ENCODE measurements around the gene KCND2.
"Not testable (repeated sequence)": the region's sequence is repeated elsewhere in the genome, so short reads cannot be mapped to it uniquely, and the experiment has no call there.

Gene KCND2

GRCh38 chr7:120735791-120736190 lies 462.8 kb downstream of the KCND2 start:
- Histone ChIP-seq H3K9me3 (ENCODE audit: control insufficient read depth, insufficient read depth, low read length) (no peaks in the 10 kb centered on the region), H3K36me3 (ENCODE audit: insufficient read depth, low read length) (no peaks in the 10 kb centered on the region), H3K4me1 (ENCODE audit: insufficient read depth, low read length) (peaks cover 5% of the 10 kb centered on the region; the same call in 1 of the 2 replicates), H3K9ac (ENCODE audit: low read depth, low read length) (no peak overlapping the region)

DNA sequence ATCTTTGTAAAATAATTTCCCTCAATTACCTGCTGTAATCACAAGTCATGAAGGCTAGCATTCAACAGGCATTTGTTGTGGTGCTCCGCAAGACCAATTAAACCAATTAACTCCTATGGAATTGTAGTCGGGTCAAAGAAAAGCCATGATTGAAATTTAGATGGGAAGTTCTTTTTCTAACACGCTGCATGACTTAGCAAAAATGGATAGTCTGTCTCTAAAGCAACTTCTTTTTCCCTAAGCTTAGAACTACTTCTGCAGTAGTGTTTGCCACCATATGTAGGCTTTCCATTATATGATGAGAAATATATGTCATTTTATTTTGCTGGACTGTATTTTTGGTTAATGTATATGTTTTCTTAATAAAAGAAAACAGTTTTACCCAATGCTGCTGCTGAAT lies 465.8 kb downstream of the KCND2 start:
- peaks cover 24% of the 10 kb centered on the region; the same call in 1 of the 2 replicates for H3K4me1 ChIP-seq (ENCODE audit: insufficient read depth, low read length)
- no peak overlapping the region for H3K9ac ChIP-seq (ENCODE audit: low read depth, low read length)
- no peaks in the 10 kb centered on the region; the same call in 1 of the 2 replicates for H3K36me3 ChIP-seq (ENCODE audit: insufficient read depth, low read length)
- no peaks in the 10 kb centered on the region for H3K9me3 ChIP-seq (ENCODE audit: control insufficient read depth, insufficient read depth, low read length)

- Histone ChIP-seq H3K9me3 (ENCODE audit: control insufficient read depth, insufficient read depth, low read length) (no peaks in the 10 kb centered on the region), H3K9ac (ENCODE audit: low read depth, low read length) (no peak overlapping the region), H3K4me1 (ENCODE audit: insufficient read depth, low read length) (peaks cover 24% of the 10 kb centered on the region; the same call in 1 of the 2 replicates), H3K36me3 (ENCODE audit: insufficient read depth, low read length) (no peaks in the 10 kb centered on the region; the same call in 1 of the 2 replicates)
Observed at GRCh38 chr7:120740348-120740747, 467.4 kb downstream of the KCND2 start.

GRCh38 chr7:120741371-120742042 lies 468.5 kb downstream of the KCND2 start:
- H3K4me1 ChIP-seq (ENCODE audit: insufficient read depth, low read length) = peaks cover 24% of the 10 kb centered on the region; the same call in 1 of the 2 replicates
- H3K9me3 ChIP-seq (ENCODE audit: control insufficient read depth, insufficient read depth, low read length) = no peaks in the 10 kb centered on the region
- no peaks in the 10 kb centered on the region; the same call in 1 of the 2 replicates for H3K36me3 ChIP-seq (ENCODE audit: insufficient read depth, low read length)
- no peak overlapping the region for H3K9ac ChIP-seq (ENCODE audit: low read depth, low read length)

- peaks cover 24% of the 10 kb centered on the region; the same call in 1 of the 2 replicates for H3K4me1 ChIP-seq (ENCODE audit: insufficient read depth, low read length)
- no peaks in the 10 kb centered on the region; the same call in 1 of the 2 replicates for H3K36me3 ChIP-seq (ENCODE audit: insufficient read depth, low read length)
- H3K9me3 ChIP-seq (ENCODE audit: control insufficient read depth, insufficient read depth, low read length) = no peaks in the 10 kb centered on the region
- H3K9ac ChIP-seq (ENCODE audit: low read depth, low read length) = no peak overlapping the region
Observed at GRCh38 chr7:120742372-120742771, 469.4 kb downstream of the KCND2 start.

DNA sequence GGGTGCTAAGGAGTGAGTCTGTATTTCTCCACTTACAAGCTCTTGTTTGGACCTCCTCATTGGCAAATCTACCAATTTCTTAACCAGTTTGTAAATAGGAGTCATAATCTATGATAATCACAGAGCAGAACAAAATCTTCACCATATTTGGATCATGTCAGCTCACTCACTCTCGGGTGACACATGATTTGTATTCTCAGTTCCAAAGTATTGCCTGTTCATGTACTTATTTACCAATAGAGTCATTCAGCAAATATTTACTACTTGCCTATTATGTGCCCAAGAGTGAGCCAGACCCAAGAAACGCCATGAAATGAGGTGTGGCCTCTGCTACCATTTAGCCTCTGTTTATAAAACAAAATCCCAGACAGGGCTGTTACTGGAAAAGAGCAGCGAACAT lies 470.2 kb downstream of the KCND2 start:
- no peaks in the 10 kb centered on the region for H3K9me3 ChIP-seq (ENCODE audit: control insufficient read depth, insufficient read depth, low read length)
- no peak overlapping the region for H3K9ac ChIP-seq (ENCODE audit: low read depth, low read length)
- no peaks in the 10 kb centered on the region; the same call in 1 of the 2 replicates for H3K36me3 ChIP-seq (ENCODE audit: insufficient read depth, low read length)
- peaks cover 24% of the 10 kb centered on the region; the same call in 1 of the 2 replicates for H3K4me1 ChIP-seq (ENCODE audit: insufficient read depth, low read length)

DNA sequence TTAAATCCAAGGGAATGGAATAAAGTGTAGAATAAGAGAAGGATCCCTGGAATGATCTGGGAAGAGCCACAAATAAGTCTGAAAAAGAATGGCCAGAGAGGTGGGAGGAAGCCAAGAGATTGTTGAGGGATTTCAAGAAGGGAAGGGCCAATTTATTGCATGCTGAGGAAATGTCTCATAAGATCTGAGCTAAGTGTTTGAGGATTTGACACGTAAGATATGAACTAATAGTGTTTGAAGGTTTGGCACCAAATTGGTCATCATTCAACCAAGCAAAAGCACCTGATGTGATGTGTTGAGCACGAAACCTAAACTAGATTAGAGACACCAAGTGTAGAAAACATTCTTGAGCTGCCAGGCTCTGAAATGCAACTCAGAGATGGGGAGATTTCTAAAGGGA lies 487.1 kb downstream of the KCND2 start:
- Histone ChIP-seq H3K36me3 (ENCODE audit: insufficient read depth, low read length) (no peaks in the 10 kb centered on the region), H3K4me1 (ENCODE audit: insufficient read depth, low read length) (no peaks in the 10 kb centered on the region), H3K9me3 (ENCODE audit: control insufficient read depth, insufficient read depth, low read length) (no peaks in the 10 kb centered on the region), H3K9ac (ENCODE audit: low read depth, low read length) (no peak overlapping the region)

- Histone ChIP-seq H3K9me3 (ENCODE audit: control insufficient read depth, insufficient read depth, low read length) (no peaks in the 10 kb centered on the region), H3K4me1 (ENCODE audit: insufficient read depth, low read length) (no peaks in the 10 kb centered on the region), H3K36me3 (ENCODE audit: insufficient read depth, low read length) (no peaks in the 10 kb centered on the region), H3K9ac (ENCODE audit: low read depth, low read length) (no peak overlapping the region)
Observed at GRCh38 chr7:120760851-120761250, 487.9 kb downstream of the KCND2 start.

DNA sequence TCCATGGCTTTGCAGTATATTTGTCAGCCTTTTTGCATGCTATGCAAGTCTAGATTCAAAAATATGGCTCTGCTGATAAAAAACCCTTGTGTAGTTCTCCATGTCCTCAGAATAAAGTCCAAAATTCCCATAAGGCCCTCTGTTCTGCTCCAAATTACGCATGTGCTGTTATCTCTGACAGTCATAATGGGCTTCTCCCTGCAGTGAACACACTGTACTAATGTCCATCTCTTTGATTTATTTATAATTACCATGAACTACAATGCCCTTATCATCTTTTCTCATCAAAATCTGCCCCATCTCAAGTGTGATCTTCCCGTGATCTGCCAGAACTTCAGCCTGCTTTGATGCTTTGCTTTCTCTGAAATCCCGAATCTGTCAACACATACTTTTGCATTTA lies 497.2 kb downstream of the KCND2 start:
- H3K9ac ChIP-seq (ENCODE audit: low read depth, low read length) = no peak overlapping the region

GRCh38 chr7:120774481-120774880 lies 501.5 kb downstream of the KCND2 start:
- H3K4me1 ChIP-seq (ENCODE audit: insufficient read depth, low read length) = peaks cover 10% of the 10 kb centered on the region; the same call in 1 of the 2 replicates
- no peaks in the 10 kb centered on the region for H3K9me3 ChIP-seq (ENCODE audit: control insufficient read depth, insufficient read depth, low read length)
- no peaks in the 10 kb centered on the region for H3K36me3 ChIP-seq (ENCODE audit: insufficient read depth, low read length)
- H3K9ac ChIP-seq (ENCODE audit: low read depth, low read length) = no peak overlapping the region

More for the DNA sequence above, 497.2 kb downstream of the KCND2 start:
- Histone ChIP-seq H3K36me3 (ENCODE audit: insufficient read depth, low read length) (no peaks in the 10 kb centered on the region), H3K9me3 (ENCODE audit: control insufficient read depth, insufficient read depth, low read length) (no peaks in the 10 kb centered on the region), H3K4me1 (ENCODE audit: insufficient read depth, low read length) (peaks cover 5% of the 10 kb centered on the region; the same call in 1 of the 2 replicates)

DNA sequence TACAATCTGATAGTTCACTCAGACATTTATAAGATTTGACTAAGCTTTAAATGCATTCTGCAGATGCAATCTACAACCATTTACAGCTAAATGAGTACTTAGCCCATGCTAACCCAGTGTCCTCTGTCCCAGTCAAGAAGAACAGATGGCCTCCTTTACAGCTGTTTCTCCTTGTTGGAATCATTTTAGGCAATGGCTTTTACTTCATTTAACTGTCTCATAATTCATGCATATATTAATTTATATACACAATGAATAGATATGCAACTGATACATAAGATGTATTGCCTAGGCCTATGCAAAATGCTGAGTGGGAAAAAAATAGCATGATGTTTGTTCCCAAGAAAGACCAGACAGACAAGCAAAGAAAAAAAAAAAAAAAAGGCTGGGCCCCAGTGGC lies 502.8 kb downstream of the KCND2 start:
- Histone ChIP-seq H3K36me3 (ENCODE audit: insufficient read depth, low read length) (no peaks in the 10 kb centered on the region), H3K4me1 (ENCODE audit: insufficient read depth, low read length) (peaks cover 10% of the 10 kb centered on the region; the same call in 1 of the 2 replicates), H3K9ac (ENCODE audit: low read depth, low read length) (no peak overlapping the region), H3K9me3 (ENCODE audit: control insufficient read depth, insufficient read depth, low read length) (no peaks in the 10 kb centered on the region)

- not testable (repeated sequence) for H3K9me3 ChIP-seq (ENCODE audit: control insufficient read depth, insufficient read depth, low read length); H3K9ac ChIP-seq (ENCODE audit: low read depth, low read length); H3K36me3 ChIP-seq (ENCODE audit: insufficient read depth, low read length)
- H3K4me1 ChIP-seq (ENCODE audit: insufficient read depth, low read length) = peaks cover 19% of the 10 kb centered on the region; the same call in 1 of the 2 replicates
Observed at GRCh38 chr7:120779078-120779477, 506.1 kb downstream of the KCND2 start.

GRCh38 chr7:120780451-120780850 lies 507.5 kb downstream of the KCND2 start:
- H3K9me3 ChIP-seq (ENCODE audit: control insufficient read depth, insufficient read depth, low read length); H3K9ac ChIP-seq (ENCODE audit: low read depth, low read length); H3K36me3 ChIP-seq (ENCODE audit: insufficient read depth, low read length): not testable (repeated sequence)
- peaks cover 23% of the 10 kb centered on the region for H3K4me1 ChIP-seq (ENCODE audit: insufficient read depth, low read length)

DNA sequence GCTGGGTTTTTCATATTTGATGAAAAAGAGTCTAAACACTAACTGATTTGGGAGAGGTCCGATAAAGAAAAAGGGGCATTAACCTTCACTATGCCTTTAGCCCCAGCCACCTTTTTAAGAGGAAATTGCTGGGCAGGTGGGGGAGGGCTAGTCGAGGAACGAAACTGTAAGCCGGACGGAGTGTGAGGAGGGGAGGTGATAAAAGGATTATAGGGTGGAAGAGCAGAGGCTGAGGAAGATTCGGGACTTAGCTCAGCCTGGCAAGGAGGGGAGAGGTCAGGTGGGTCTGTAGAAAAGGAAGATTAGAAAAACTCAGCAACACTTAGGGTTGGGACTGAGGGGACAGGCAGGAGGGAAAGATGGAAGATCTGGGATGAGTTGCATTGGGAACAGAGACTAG lies 508.0 kb downstream of the KCND2 start:
- Histone ChIP-seq H3K36me3 (ENCODE audit: insufficient read depth, low read length) (no peaks in the 10 kb centered on the region), H3K4me1 (ENCODE audit: insufficient read depth, low read length) (peaks cover 21% of the 10 kb centered on the region), H3K9me3 (ENCODE audit: control insufficient read depth, insufficient read depth, low read length) (no peaks in the 10 kb centered on the region), H3K9ac (ENCODE audit: low read depth, low read length) (no peak overlapping the region)

GRCh38 chr7:120781924-120782323 lies 508.9 kb downstream of the KCND2 start:
- not testable (repeated sequence) for H3K36me3 ChIP-seq (ENCODE audit: insufficient read depth, low read length); H3K9ac ChIP-seq (ENCODE audit: low read depth, low read length); H3K9me3 ChIP-seq (ENCODE audit: control insufficient read depth, insufficient read depth, low read length)
- H3K4me1 ChIP-seq (ENCODE audit: insufficient read depth, low read length) = peaks cover 21% of the 10 kb centered on the region
